SK-N-SH treated with all-trans-retinoic acid at 6 μM for 48 hours (cell line): Measurements from ENCODE around the gene RP9.

Experiments
- ARNTL ChIP-seq: fragments of 450-650 bp; formaldehyde crosslinking; IDR thresholded peaks from 2 replicates; pipeline ENCODE4 v1.5.0; 2020; ENCODE audit warnings: low read depth, mild to moderate bottlenecking, moderate library complexity, borderline replicate concordance
- CREB5 ChIP-seq: fragments of 250-450 bp; sonication (Bioruptor Pico); IDR thresholded peaks from 2 replicates; pipeline ENCODE4 v1.5.1; 2020; ENCODE audit warnings: low read depth, mild to moderate bottlenecking, moderate library complexity
- CSRNP3 ChIP-seq: fragments of 250-450 bp; sonication (Bioruptor Pico); IDR thresholded peaks from 2 replicates; pipeline ENCODE4 v1.5.1; 2021; ENCODE audit warnings: mild to moderate bottlenecking, moderate library complexity
- GLIS3 ChIP-seq: fragments of 250-450 bp; sonication (Bioruptor Pico); IDR thresholded peaks from 2 replicates; pipeline ENCODE4 v1.5.0; 2020; ENCODE audit warnings: mild to moderate bottlenecking, moderate library complexity
- OSR1 ChIP-seq: fragments of 250-450 bp; sonication (Bioruptor Pico); IDR thresholded peaks from 2 replicates; pipeline ENCODE4 v1.8.0; 2022; ENCODE audit warnings: moderate library complexity, mild to moderate bottlenecking, inconsistent platforms

- TF ChIP-seq GLIS3 (CRISPR knock-in tag) (no peak), OSR1 (CRISPR knock-in tag) (no peak), CREB5 (CRISPR knock-in tag) (no peak), ARNTL (CRISPR knock-in tag) (no peak), CSRNP3 (CRISPR knock-in tag) (no peak)
Observed at GRCh38 chr7:33070831-33071230, 38.4 kb downstream of the RP9 start.
